Measurements from ENCODE around the gene ABTB2. TPM values are rescaled to one million over a fixed set of nuclear protein-coding genes. Genes with fewer than 3 reads are reported as not detected.

The ABTB2 gene
- total RNA-seq, 4 donors from 2014 or later = 5.4 to 15.6 (median 12.8) TPM

GRCh38 chr11:34179026-34179675 is 178.7 kb downstream of the ABTB2 start:
- 91% methylated on average over 9 of the region's 9 CpGs for WGBS
- DNase-seq (ENCODE audit: low spot score in 2 of 2) = no peak
- TF ChIP-seq POLR2A (IDR thresholded peaks at IDR 0.05) (no peak), POLR2AphosphoS5 (IDR thresholded peaks at IDR 0.05) (no peak), EP300 (IDR thresholded peaks at IDR 0.05) (no peak)
- TF ChIP-seq, protein P1, sequence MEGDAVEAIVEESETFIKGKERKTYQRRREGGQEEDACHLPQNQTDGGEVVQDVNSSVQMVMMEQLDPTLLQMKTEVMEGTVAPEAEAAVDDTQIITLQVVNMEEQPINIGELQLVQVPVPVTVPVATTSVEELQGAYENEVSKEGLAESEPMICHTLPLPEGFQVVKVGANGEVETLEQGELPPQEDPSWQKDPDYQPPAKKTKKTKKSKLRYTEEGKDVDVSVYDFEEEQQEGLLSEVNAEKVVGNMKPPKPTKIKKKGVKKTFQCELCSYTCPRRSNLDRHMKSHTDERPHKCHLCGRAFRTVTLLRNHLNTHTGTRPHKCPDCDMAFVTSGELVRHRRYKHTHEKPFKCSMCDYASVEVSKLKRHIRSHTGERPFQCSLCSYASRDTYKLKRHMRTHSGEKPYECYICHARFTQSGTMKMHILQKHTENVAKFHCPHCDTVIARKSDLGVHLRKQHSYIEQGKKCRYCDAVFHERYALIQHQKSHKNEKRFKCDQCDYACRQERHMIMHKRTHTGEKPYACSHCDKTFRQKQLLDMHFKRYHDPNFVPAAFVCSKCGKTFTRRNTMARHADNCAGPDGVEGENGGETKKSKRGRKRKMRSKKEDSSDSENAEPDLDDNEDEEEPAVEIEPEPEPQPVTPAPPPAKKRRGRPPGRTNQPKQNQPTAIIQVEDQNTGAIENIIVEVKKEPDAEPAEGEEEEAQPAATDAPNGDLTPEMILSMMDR (IDR thresholded peaks at IDR 0.05) = no peak

GRCh38 chr11:34178209-34178821 is 179.5 kb downstream of the ABTB2 start:
- Histone ChIP-seq H3K4me3 (no peak overlapping the region), H3K4me1 (peaks cover 26% of the 10 kb centered on the region), H3K27me3 (peaks cover under 1% of the 10 kb centered on the region), H3K36me3 (no peaks in the 10 kb centered on the region), H3K9me3 (no peaks in the 10 kb centered on the region), H3K27ac (no peak overlapping the region)
- 91% methylated on average over 10 of the region's 10 CpGs for WGBS
- DNase-seq (ENCODE audit: low spot score in 2 of 2) = peak in 1 of 2 donors; percentile 67
- TF ChIP-seq EP300 (IDR thresholded peaks at IDR 0.05) (no peak), POLR2A (IDR thresholded peaks at IDR 0.05) (no peak), POLR2AphosphoS5 (IDR thresholded peaks at IDR 0.05) (no peak)
- TF ChIP-seq, protein P1 (IDR thresholded peaks at IDR 0.05) = no peak

More at GRCh38 chr11:34179026-34179675, 178.7 kb downstream of the ABTB2 start:
- Histone ChIP-seq H3K4me1 (peaks cover 21% of the 10 kb centered on the region), H3K4me3 (no peak overlapping the region), H3K27ac (no peak overlapping the region), H3K36me3 (no peaks in the 10 kb centered on the region), H3K27me3 (no peaks in the 10 kb centered on the region), H3K9me3 (no peaks in the 10 kb centered on the region)

DNA sequence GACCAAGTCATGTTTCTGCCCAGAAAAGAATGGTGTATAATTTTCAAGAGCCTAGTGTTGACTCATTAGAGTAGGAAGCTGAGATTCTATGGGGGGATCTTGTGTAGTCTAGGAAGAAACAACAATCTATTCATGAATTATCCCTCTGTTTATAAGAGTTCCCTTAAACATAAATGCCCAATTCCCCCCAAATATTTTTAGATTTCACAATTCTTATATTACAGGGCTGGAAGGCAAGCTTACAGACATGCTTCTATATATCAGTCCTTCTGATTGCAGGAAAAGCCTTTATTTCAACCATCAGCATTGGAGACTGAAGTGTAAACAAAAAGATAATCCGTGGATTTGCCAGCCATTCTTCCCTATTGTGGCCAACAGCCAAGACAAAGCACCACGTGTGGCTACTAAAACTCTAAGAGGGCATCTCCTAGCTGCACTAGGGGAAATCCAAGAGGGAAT is 181.0 kb downstream of the ABTB2 start:
- TF ChIP-seq EP300 (IDR thresholded peaks at IDR 0.05) = no peak
- no peak for TF ChIP-seq POLR2A (IDR thresholded peaks at IDR 0.05)
- TF ChIP-seq, protein P1 (IDR thresholded peaks at IDR 0.05) = no peak
- no peak for TF ChIP-seq POLR2AphosphoS5 (IDR thresholded peaks at IDR 0.05)
- Histone ChIP-seq H3K4me1 (peaks cover 21% of the 10 kb centered on the region), H3K27ac (no peak overlapping the region)

DNA sequence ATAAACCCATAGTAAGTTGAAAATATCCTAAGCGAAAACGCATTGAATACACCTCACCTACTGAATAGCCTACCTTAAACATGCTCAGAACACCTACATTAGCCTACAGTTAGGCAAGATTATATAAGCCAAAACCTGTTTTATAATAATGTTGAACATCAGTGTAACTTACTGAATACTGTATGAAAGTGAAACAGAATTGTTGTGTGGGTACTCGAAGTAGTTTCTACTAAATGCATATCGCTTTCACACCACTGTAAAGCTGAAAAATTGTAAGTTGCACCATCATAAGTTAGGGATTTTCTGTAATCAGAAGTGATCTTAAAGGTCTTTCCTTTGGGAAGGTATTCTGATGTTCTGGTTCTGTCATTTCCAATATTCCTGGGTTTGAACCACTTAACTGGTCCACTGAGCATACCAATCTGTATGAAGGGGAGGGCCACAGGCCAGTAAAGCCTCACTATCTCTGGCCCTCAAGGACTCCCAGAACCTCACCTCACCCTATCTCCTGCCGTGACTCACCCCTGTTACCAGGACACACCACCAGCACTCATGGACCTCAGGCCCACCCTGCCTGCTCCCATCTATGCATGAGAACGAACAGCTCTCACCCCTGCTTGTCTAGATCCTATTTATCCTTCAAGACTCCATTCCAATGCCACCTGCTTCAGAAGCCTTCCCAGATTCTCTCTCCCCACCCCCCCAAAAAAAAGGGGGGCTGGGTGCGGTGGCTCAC is 182.4 kb downstream of the ABTB2 start:
- Histone ChIP-seq H3K4me3 (no peak overlapping the region), H3K27ac (no peak overlapping the region), H3K27me3 (peaks cover 6% of the 10 kb centered on the region), H3K9me3 (no peaks in the 10 kb centered on the region), H3K36me3 (no peaks in the 10 kb centered on the region), H3K4me1 (peaks cover 14% of the 10 kb centered on the region)
- TF ChIP-seq, protein P1 (IDR thresholded peaks at IDR 0.05) = no peak
- no peak for TF ChIP-seq POLR2A (IDR thresholded peaks at IDR 0.05)
- no peak for TF ChIP-seq EP300 (IDR thresholded peaks at IDR 0.05)
- TF ChIP-seq POLR2AphosphoS5 (IDR thresholded peaks at IDR 0.05) = no peak
- no peak for DNase-seq (ENCODE audit: low spot score in 2 of 2)
- WGBS = 84% methylated on average over 7 of the region's 7 CpGs

More for the DNA sequence above, 181.0 kb downstream of the ABTB2 start:
- Histone ChIP-seq H3K9me3 (no peaks in the 10 kb centered on the region), H3K27me3 (peaks cover 6% of the 10 kb centered on the region), H3K4me3 (no peak overlapping the region), H3K36me3 (no peaks in the 10 kb centered on the region)
- WGBS = 37% methylated on average over 2 of the region's 2 CpGs
- no peak for DNase-seq (ENCODE audit: low spot score in 2 of 2)
